DND-41 (cell line): ENCODE measurements around the gene ETNK2.

ENCODE experiments used
- ATAC-seq: fragments of 200-7000 bp; cut with Tn5 transposase; 3 replicates; pipeline ENCODE4 v1.9.1; 2021; ENCODE audit warnings: low read depth; ENCODE audit not compliant: insufficient read depth
- DNase-seq: peaks from one replicate; pipeline ENCODE4 v3.0.0-alpha.2; 2020
- H2AFZ ChIP-seq: 2 replicates; pipeline ENCODE4 v1.6.0; 2012; ENCODE audit warnings: low read depth, low read length
- H3K27ac ChIP-seq: 2 replicates; pipeline ENCODE4 v1.5.1; 2012; ENCODE audit warnings: low read length, inconsistent platforms
- H3K27me3 ChIP-seq: fragments of 200-600 bp; sonication (generic); 2 replicates; pipeline ENCODE4 v1.6.0; 2012; ENCODE audit warnings: low read length, mild to moderate bottlenecking, inconsistent platforms; ENCODE audit not compliant: insufficient read depth, poor library complexity
- H3K36me3 ChIP-seq: 2 replicates; pipeline ENCODE4 v1.5.1; 2012; ENCODE audit warnings: low read length, inconsistent platforms; ENCODE audit not compliant: insufficient read depth
- H3K4me1 ChIP-seq: 2 replicates; pipeline ENCODE4 v1.5.1; 2012; ENCODE audit warnings: mild to moderate bottlenecking, low read length; ENCODE audit not compliant: insufficient read depth
- H3K4me2 ChIP-seq: 2 replicates; pipeline ENCODE4 v1.6.0; 2012; ENCODE audit warnings: mild to moderate bottlenecking, moderate library complexity, low read length, inconsistent platforms; ENCODE audit not compliant: insufficient read depth
- H3K4me3 ChIP-seq, 2 experiments: fragments of 200-600 bp in 1 of 2; shearing (Covaris generic) in 1 of 2; 2 replicates each; pipeline ENCODE4 v1.5.1; 2012 to 2016; ENCODE audit warnings: inconsistent platforms in 2 of 2, low read length in 2 of 2, mild to moderate bottlenecking in 2 of 2, low read depth in 1 of 2, moderate library complexity in 1 of 2
- H3K79me2 ChIP-seq: 2 replicates; pipeline ENCODE4 v1.6.0; 2012; ENCODE audit warnings: low read length, inconsistent platforms; ENCODE audit not compliant: insufficient read depth
- H3K9ac ChIP-seq: 2 replicates; pipeline ENCODE4 v1.6.0; 2012; ENCODE audit warnings: low read depth, mild to moderate bottlenecking, inconsistent platforms, low read length, moderate library complexity
- H3K9me3 ChIP-seq: 2 replicates; pipeline ENCODE4 v1.5.1; 2012; ENCODE audit warnings: low read length, moderate library complexity, mild to moderate bottlenecking, inconsistent platforms; ENCODE audit not compliant: insufficient read depth, severe bottlenecking
- H4K20me1 ChIP-seq: 2 replicates; pipeline ENCODE4 v1.6.0; 2012; ENCODE audit warnings: low read length; ENCODE audit not compliant: insufficient read depth
- CTCF ChIP-seq: IDR thresholded peaks from 2 replicates; pipeline ENCODE4 v1.5.1; 2012; ENCODE audit warnings: borderline replicate concordance, low read length, moderate library complexity, mild to moderate bottlenecking; ENCODE audit not compliant: poor library complexity, severe bottlenecking; ENCODE audit errors: extremely low read depth
- EZH2 ChIP-seq: IDR thresholded peaks from 3 replicates; pipeline ENCODE4 v1.6.1; 2012; ENCODE audit warnings: borderline replicate concordance, low read depth, mild to moderate bottlenecking, moderate library complexity, low read length, inconsistent platforms; ENCODE audit not compliant: severe bottlenecking

Gene ETNK2

GRCh38 chr1:204178487-204179281, 26.8 kb upstream of the ETNK2 start:
- Histone ChIP-seq H3K4me2 (no peak overlapping the region), H3K27ac (no peak overlapping the region), H3K27me3 (no peaks in the 10 kb centered on the region), H3K4me1 (no peaks in the 10 kb centered on the region), H3K79me2 (no peaks in the 10 kb centered on the region), H3K9ac (no peak overlapping the region), H3K36me3 (no peaks in the 10 kb centered on the region), H3K4me3 (no peak overlapping the region), H2AFZ (no peak overlapping the region), H3K9me3 (peaks cover 9% of the 10 kb centered on the region), H4K20me1 (no peaks in the 10 kb centered on the region)
- DNase-seq (no peak), ATAC-seq (no peak)
- TF ChIP-seq EZH2 (no peak), CTCF (no peak)

- TF ChIP-seq CTCF (no peak), EZH2 (no peak)
- DNase-seq (no peak), ATAC-seq (no peak)
- Histone ChIP-seq H3K4me1 (no peaks in the 10 kb centered on the region), H4K20me1 (no peaks in the 10 kb centered on the region), H3K4me3 (no peak overlapping the region), H3K27ac (no peak overlapping the region), H3K27me3 (no peaks in the 10 kb centered on the region), H2AFZ (no peak overlapping the region), H3K9ac (no peak overlapping the region), H3K36me3 (no peaks in the 10 kb centered on the region), H3K4me2 (no peak overlapping the region), H3K79me2 (no peaks in the 10 kb centered on the region), H3K9me3 (peaks cover 9% of the 10 kb centered on the region)
Measured at GRCh38 chr1:204177133-204177532, 25.3 kb upstream of the ETNK2 start.

GRCh38 chr1:204176049-204176448, 24.2 kb upstream of the ETNK2 start:
- no peak for TF ChIP-seq CTCF
- no peak overlapping the region for H3K27ac ChIP-seq
- H2AFZ ChIP-seq = no peak overlapping the region
- no peak overlapping the region for H3K9ac ChIP-seq
- ATAC-seq = no peak
- H3K4me2 ChIP-seq = no peak overlapping the region
- no peaks in the 10 kb centered on the region for H3K27me3 ChIP-seq
- no peaks in the 10 kb centered on the region for H3K36me3 ChIP-seq
- H3K4me3 ChIP-seq = no peak overlapping the region
- no peaks in the 10 kb centered on the region for H3K4me1 ChIP-seq
- no peak for DNase-seq
- H4K20me1 ChIP-seq = no peaks in the 10 kb centered on the region
- H3K79me2 ChIP-seq = no peaks in the 10 kb centered on the region
- peaks cover 15% of the 10 kb centered on the region for H3K9me3 ChIP-seq

GRCh38 chr1:204174958-204175357, 23.1 kb upstream of the ETNK2 start:
- H2AFZ ChIP-seq = no peak overlapping the region
- no peaks in the 10 kb centered on the region for H3K36me3 ChIP-seq
- no peak overlapping the region for H3K27ac ChIP-seq
- H3K4me1 ChIP-seq = no peaks in the 10 kb centered on the region
- no peak for TF ChIP-seq CTCF
- TF ChIP-seq EZH2 = no peak
- H3K27me3 ChIP-seq = no peaks in the 10 kb centered on the region
- DNase-seq (no peak), ATAC-seq (no peak)
- H3K4me3 ChIP-seq = no peak overlapping the region
- H3K9ac ChIP-seq = no peak overlapping the region
- no peaks in the 10 kb centered on the region for H4K20me1 ChIP-seq
- H3K4me2 ChIP-seq = no peak overlapping the region
- no peaks in the 10 kb centered on the region for H3K79me2 ChIP-seq
- H3K9me3 ChIP-seq = peaks cover 21% of the 10 kb centered on the region
